Activated CD8-positive, alpha-beta T cell treated with anti-CD3 and anti-CD28 coated beads for 36 hours (primary cell): ENCODE measurements around the gene DNAH9. TPM values are rescaled to one million over a fixed set of nuclear protein-coding genes. Genes with fewer than 3 reads are reported as not detected.

Experiments
- ATAC-seq: fragments of 200-7000 bp; cut with Tn5 transposase; one replicate; pipeline ENCODE4 v1.10.0; 2021; ENCODE audit warnings: mild to moderate bottlenecking, moderate library complexity
- CTCF ChIA-PET: fragments of 350-600 bp; sonication (Branson Sonifier 250); formaldehyde crosslinking; loops from one replicate; lab custom pipeline; 2021; ENCODE audit warnings: antibody characterized with exemption; lab: Charles Lee
- POLR2A ChIA-PET: fragments of 350-600 bp; sonication (Branson Sonifier 250); formaldehyde crosslinking; loops from one replicate; lab custom pipeline; 2021; ENCODE audit warnings: antibody characterized with exemption; lab: Charles Lee
- DNase-seq: peaks from one replicate; pipeline ENCODE4 v3.0.0-alpha.2; 2020
- H3K27ac Mint-ChIP-seq: one replicate; pipeline ENCODE4 v1.8.0; 2021; ENCODE audit warnings: mild to moderate bottlenecking, mixed read lengths
- H3K27me3 Mint-ChIP-seq: one replicate; pipeline ENCODE4 v1.8.0; 2021; ENCODE audit warnings: mixed read lengths
- H3K36me3 Mint-ChIP-seq: one replicate; pipeline ENCODE4 v1.8.0; 2021; ENCODE audit warnings: low read depth, mixed read lengths
- H3K4me1 Mint-ChIP-seq: one replicate; pipeline ENCODE4 v1.8.0; 2021; ENCODE audit warnings: low read depth, mixed read lengths
- H3K4me3 Mint-ChIP-seq: one replicate; pipeline ENCODE4 v1.8.0; 2021; ENCODE audit warnings: mild to moderate bottlenecking, moderate library complexity, mixed read lengths
- H3K9me3 Mint-ChIP-seq: one replicate; pipeline ENCODE4 v1.8.0; 2021; ENCODE audit warnings: mixed read lengths
- CTCF ChIP-seq: fragments of 200-600 bp; IDR thresholded peaks from one replicate; pipeline ENCODE4 v1.8.0; 2022; ENCODE audit warnings: antibody characterized with exemption, mild to moderate bottlenecking
- intact Hi-C: fragments of 100-400 bp; cut with micrococcal nuclease; formaldehyde crosslinking; loops from one replicate; pipeline ENCODE4 v1.10.0; 2022
- total RNA-seq, 2 experiments: library from RNA; stranded (reverse); gene quantifications; one replicate each; pipeline ENCODE4 v1.2.3, GENCODE V29; 2021

DNAH9 gene
- total RNA-seq, 2 experiments from 2014 or later = not detected

- POLR2A ChIA-PET = no interaction called here
- ATAC-seq (no peak), DNase-seq (no peak)
- TF ChIP-seq CTCF = no peak
- no peaks in the 10 kb centered on the region for H3K36me3 Mint-ChIP-seq
- H3K9me3 Mint-ChIP-seq = peaks cover 2% of the 10 kb centered on the region
- no peaks in the 10 kb centered on the region for H3K27me3 Mint-ChIP-seq
- H3K27ac Mint-ChIP-seq = no peak overlapping the region
- intact Hi-C loops = no loop called here
- no peak overlapping the region for H3K4me3 Mint-ChIP-seq
- H3K4me1 Mint-ChIP-seq = no peaks in the 10 kb centered on the region
- CTCF ChIA-PET = no interaction called here
These were observed 205.1 kb downstream of the DNAH9 start for GRCh38 chr17:11803231-11803969.

DNA sequence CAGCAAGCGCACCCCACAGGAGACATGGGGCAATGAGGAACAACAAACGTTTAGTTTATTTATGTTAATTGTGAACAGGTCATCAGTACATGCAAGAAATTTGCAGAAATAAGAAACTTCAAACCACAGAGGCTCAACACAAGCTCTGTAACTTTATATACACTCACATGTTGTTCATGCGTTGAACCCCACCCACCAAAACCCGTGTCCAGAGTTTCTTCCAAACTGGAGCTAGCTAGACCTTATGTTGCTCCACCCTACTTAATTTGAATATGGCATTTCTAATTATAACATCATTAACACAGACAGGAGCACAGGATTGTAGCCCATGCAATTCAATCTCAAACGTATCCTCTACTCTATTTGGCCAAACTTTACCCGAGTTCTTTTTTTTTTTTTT lies 206.9 kb downstream of the DNAH9 start:
- intact Hi-C loops = no loop called here
- no peak for TF ChIP-seq CTCF
- no peak overlapping the region for H3K27ac Mint-ChIP-seq

GRCh38 chr17:11805952-11806351 lies 207.7 kb downstream of the DNAH9 start:
- DNase-seq (no peak), ATAC-seq (no peak)
- no peak for TF ChIP-seq CTCF
- CTCF ChIA-PET = no interaction called here
- Mint-ChIP-seq H3K9me3 (peaks cover 2% of the 10 kb centered on the region), H3K4me1 (no peaks in the 10 kb centered on the region), H3K36me3 (no peaks in the 10 kb centered on the region), H3K27ac (no peak overlapping the region), H3K4me3 (no peak overlapping the region), H3K27me3 (no peaks in the 10 kb centered on the region)
- POLR2A ChIA-PET = no interaction called here
- intact Hi-C loops = no loop called here

More for the DNA sequence above, 206.9 kb downstream of the DNAH9 start:
- Mint-ChIP-seq H3K27me3 (no peaks in the 10 kb centered on the region), H3K4me1 (no peaks in the 10 kb centered on the region), H3K36me3 (no peaks in the 10 kb centered on the region), H3K4me3 (no peak overlapping the region), H3K9me3 (peaks cover 2% of the 10 kb centered on the region)
- ChIA-PET CTCF (interaction anchor here (0.6 kb wide), 1 partner anchor 130 kb away, joined by 3 read pairs; no protein-coding TSS in a partner anchor), POLR2A (no interaction called here)
- DNase-seq (no peak), ATAC-seq (no peak)

DNA sequence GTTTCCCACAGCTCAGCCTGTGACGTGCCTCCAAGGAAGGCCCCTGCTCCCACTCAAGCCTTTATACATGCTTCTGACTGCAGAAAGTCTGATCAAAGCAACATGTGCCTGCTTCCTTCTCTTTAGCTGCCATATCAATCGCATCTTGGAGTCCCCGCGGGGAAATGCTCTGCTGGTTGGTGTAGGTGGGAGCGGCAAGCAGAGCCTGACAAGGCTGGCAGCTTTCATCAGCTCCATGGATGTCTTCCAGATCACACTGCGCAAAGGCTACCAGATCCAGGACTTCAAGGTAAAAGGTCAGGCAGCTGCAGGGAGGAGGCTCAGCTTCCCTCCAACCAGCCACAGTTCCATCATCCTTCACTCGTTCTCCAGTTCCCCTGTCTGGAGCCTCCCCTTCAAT lies 209.3 kb downstream of the DNAH9 start:
- H3K9me3 Mint-ChIP-seq = peaks cover 2% of the 10 kb centered on the region
- ATAC-seq = no peak
- no peaks in the 10 kb centered on the region for H3K27me3 Mint-ChIP-seq

More for the DNA sequence above, 209.3 kb downstream of the DNAH9 start:
- intact Hi-C loops = no loop called here
- H3K4me3 Mint-ChIP-seq = no peak overlapping the region
- CTCF ChIA-PET = interaction anchor here (0.6 kb wide), 1 partner anchor 465 kb away, joined by 3 read pairs; no protein-coding TSS in a partner anchor
- no peak for TF ChIP-seq CTCF
- H3K27ac Mint-ChIP-seq = no peak overlapping the region
- POLR2A ChIA-PET = no interaction called here
- H3K4me1 Mint-ChIP-seq = no peaks in the 10 kb centered on the region
- H3K36me3 Mint-ChIP-seq = no peaks in the 10 kb centered on the region
- no peak for DNase-seq
